Breast epithelium (tissue), 4 donors: ENCODE results near the gene MPRIP. TPM values are rescaled to one million over a fixed set of nuclear protein-coding genes. Genes with fewer than 3 reads are reported as not detected.

Source experiments
- DNase-seq, 2 donors: peaks; one replicate each; pipeline ENCODE4 v3.0.0-alpha.2; 2019; ENCODE audit warnings: low spot score in 2 of 2
- H3K27ac ChIP-seq, 2 donors: fragments of 200-600 bp; sonication (generic) in 1 of 2; one replicate each; pipeline ENCODE4 v1.5.1; 2016 to 2019; ENCODE audit warnings: mild to moderate bottlenecking in 1 of 2
- H3K27me3 ChIP-seq, 2 donors: fragments of 200-600 bp; sonication (generic) in 1 of 2; one replicate each; pipeline versions ENCODE4 v1.5.1 to v1.6.0; 2017 to 2019; ENCODE audit warnings: control low read depth in 1 of 2, mild to moderate bottlenecking in 1 of 2
- H3K36me3 ChIP-seq: fragments of 200-600 bp; one replicate; pipeline ENCODE4 v1.5.1; 2019
- H3K4me1 ChIP-seq, 2 donors: fragments of 200-600 bp; sonication (generic); one replicate each; pipeline ENCODE4 v1.5.1; 2016 to 2019; ENCODE audit warnings: control low read depth in 1 of 2
- H3K4me3 ChIP-seq, 3 donors: fragments of 200-600 bp; sonication (generic); 1 replicate in 2 of 3; 2 replicates in 1 of 3; pipeline ENCODE4 v1.5.1; 2016 to 2019; ENCODE audit warnings: mild to moderate bottlenecking in 3 of 3, moderate library complexity in 2 of 3
- H3K9me3 ChIP-seq, 2 donors: fragments of 200-600 bp; sonication (generic) in 1 of 2; one replicate each; pipeline ENCODE4 v1.5.1; 2016 to 2019; ENCODE audit warnings: control low read depth in 1 of 2
- CTCF ChIP-seq, 3 donors: fragments of 450-650 bp; IDR thresholded peaks; one replicate each; pipeline ENCODE4 v1.5.1; 2016 to 2017; ENCODE audit warnings: antibody characterized with exemption in 3 of 3, mild to moderate bottlenecking in 3 of 3, moderate library complexity in 3 of 3
- POLR2A ChIP-seq: fragments of 450-650 bp; IDR thresholded peaks from one replicate; pipeline ENCODE4 v1.6.1; 2016; ENCODE audit warnings: antibody characterized with exemption, mild to moderate bottlenecking, moderate library complexity
- POLR2AphosphoS5 ChIP-seq, 3 donors: sonication (generic); formaldehyde crosslinking; IDR thresholded peaks; one replicate each; pipeline ENCODE4 v1.6.1; 2017; ENCODE audit warnings: antibody characterized with exemption in 3 of 3
- intact Hi-C: fragments of 100-400 bp; cut with DNase I; formaldehyde crosslinking; loops from one replicate; pipeline ENCODE4 v1.15.1; 2023; ENCODE audit warnings: low total_unique reads
- total RNA-seq, 3 donors: library from RNA; depleted of rRNA; stranded (reverse); fragments of >200 nt; gene quantifications; one replicate each; pipeline ENCODE4 v1.1.0, GENCODE V29; 2016

MPRIP gene
- total RNA-seq, 3 donors from 2014 or later: 93.1 to 136 (median 124) TPM

- Histone ChIP-seq H3K4me1 (no peaks in the 10 kb centered on the region), H3K4me3 (no peak overlapping the region), H3K27me3 (no peaks in the 10 kb centered on the region), H3K9me3 (no peaks in the 10 kb centered on the region), H3K27ac (no peak overlapping the region), H3K36me3 (peaks cover 14% of the 10 kb centered on the region)
- intact Hi-C loops: no loop called here
- no peak for DNase-seq
- no peak for TF ChIP-seq POLR2AphosphoS5 (IDR thresholded peaks at IDR 0.05)
- TF ChIP-seq POLR2A: no peak
- no peak for TF ChIP-seq CTCF (IDR thresholded peaks at IDR 0.05)
These were observed 174.0 kb downstream of the MPRIP start for GRCh38 chr17:17216236-17216635.

- Histone ChIP-seq H3K27me3 (no peaks in the 10 kb centered on the region), H3K4me3 (no peak overlapping the region)
These were observed 174.5 kb downstream of the MPRIP start for GRCh38 chr17:17216776-17217175.

GRCh38 chr17:17217995-17218394, 175.7 kb downstream of the MPRIP start:
- TF ChIP-seq POLR2AphosphoS5 (IDR thresholded peaks at IDR 0.05) (no peak), POLR2A (no peak), CTCF (IDR thresholded peaks at IDR 0.05) (no peak)
- H3K9me3 ChIP-seq: no peaks in the 10 kb centered on the region
- intact Hi-C loops: no loop called here
- no peak overlapping the region for H3K4me3 ChIP-seq
- peaks cover 19% of the 10 kb centered on the region for H3K36me3 ChIP-seq
- DNase-seq: no peak
- H3K27me3 ChIP-seq: no peaks in the 10 kb centered on the region
- no peak overlapping the region for H3K27ac ChIP-seq
- no peaks in the 10 kb centered on the region for H3K4me1 ChIP-seq

More at GRCh38 chr17:17216776-17217175, 174.5 kb downstream of the MPRIP start:
- intact Hi-C loops: no loop called here
- H3K9me3 ChIP-seq: no peaks in the 10 kb centered on the region
- DNase-seq: no peak
- no peak for TF ChIP-seq POLR2A
- TF ChIP-seq POLR2AphosphoS5 (IDR thresholded peaks at IDR 0.05): no peak
- TF ChIP-seq CTCF (IDR thresholded peaks at IDR 0.05): no peak
- H3K36me3 ChIP-seq: peaks cover 14% of the 10 kb centered on the region
- H3K27ac ChIP-seq: no peak overlapping the region
- no peaks in the 10 kb centered on the region for H3K4me1 ChIP-seq

- intact Hi-C loops: no loop called here
- no peak for TF ChIP-seq POLR2AphosphoS5 (IDR thresholded peaks at IDR 0.05)
- TF ChIP-seq CTCF (IDR thresholded peaks at IDR 0.05): no peak
- TF ChIP-seq POLR2A: no peak
- Histone ChIP-seq H3K36me3 (peaks cover 26% of the 10 kb centered on the region), H3K4me1 (no peaks in the 10 kb centered on the region), H3K9me3 (no peaks in the 10 kb centered on the region), H3K27ac (no peak overlapping the region), H3K4me3 (no peak overlapping the region), H3K27me3 (no peaks in the 10 kb centered on the region)
- DNase-seq: no peak
These were observed 178.3 kb downstream of the MPRIP start for GRCh38 chr17:17220529-17220928.

- intact Hi-C loops: no loop called here
- Histone ChIP-seq H3K27me3 (no peaks in the 10 kb centered on the region), H3K36me3 (peaks cover 30% of the 10 kb centered on the region), H3K4me1 (no peaks in the 10 kb centered on the region), H3K9me3 (no peaks in the 10 kb centered on the region), H3K4me3 (no peak overlapping the region), H3K27ac (no peak overlapping the region)
- DNase-seq: no peak
- TF ChIP-seq CTCF (IDR thresholded peaks at IDR 0.05) (no peak), POLR2AphosphoS5 (IDR thresholded peaks at IDR 0.05) (no peak), POLR2A (no peak)
These were observed 179.1 kb downstream of the MPRIP start for GRCh38 chr17:17221329-17221728.
